ENCODE results near the gene IL13RA2. TPM values are rescaled to one million over a fixed set of nuclear protein-coding genes. Genes with fewer than 3 reads are reported as not detected.

Gene IL13RA2
- total RNA-seq, 1 experiment from 2014 or later, result not detected

DNA sequence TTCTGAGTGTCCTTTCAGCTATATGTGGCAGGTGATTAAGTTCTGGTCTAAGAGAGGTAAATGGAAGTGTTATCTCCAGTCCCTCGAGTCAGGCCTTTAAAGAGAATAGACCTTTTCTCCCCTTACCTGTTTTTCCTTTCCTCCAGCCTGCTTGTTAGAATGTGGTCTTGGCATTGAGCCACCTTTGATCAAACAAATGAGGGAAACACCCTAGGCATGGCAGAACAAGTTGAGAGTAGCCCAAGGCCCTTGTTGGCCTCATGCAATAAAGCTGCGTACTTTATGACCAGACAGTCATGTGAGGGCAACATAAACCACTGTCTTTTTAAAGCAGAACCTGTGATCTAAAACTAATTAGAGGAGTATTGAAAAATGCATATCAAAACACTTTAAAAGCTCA, 13.2 kb upstream of the IL13RA2 start:
- no peaks in the 10 kb centered on the region for H3K9me3 Mint-ChIP-seq (ENCODE audit: unreplicated experiment)
- H3K27ac Mint-ChIP-seq (ENCODE audit: unreplicated experiment), result no peak overlapping the region
- no peaks in the 10 kb centered on the region for H3K27me3 Mint-ChIP-seq (ENCODE audit: insufficient read depth, unreplicated experiment)
- intact Hi-C loops (cut with micrococcal nuclease; ENCODE audit: unreplicated experiment), result no loop called here
- no peaks in the 10 kb centered on the region for H3K27me3 ChIP-seq (replicated peaks; ENCODE audit: control insufficient read depth, insufficient read depth, low read length)
- no peaks in the 10 kb centered on the region for H3K4me1 ChIP-seq
- TF ChIP-seq, protein P1, sequence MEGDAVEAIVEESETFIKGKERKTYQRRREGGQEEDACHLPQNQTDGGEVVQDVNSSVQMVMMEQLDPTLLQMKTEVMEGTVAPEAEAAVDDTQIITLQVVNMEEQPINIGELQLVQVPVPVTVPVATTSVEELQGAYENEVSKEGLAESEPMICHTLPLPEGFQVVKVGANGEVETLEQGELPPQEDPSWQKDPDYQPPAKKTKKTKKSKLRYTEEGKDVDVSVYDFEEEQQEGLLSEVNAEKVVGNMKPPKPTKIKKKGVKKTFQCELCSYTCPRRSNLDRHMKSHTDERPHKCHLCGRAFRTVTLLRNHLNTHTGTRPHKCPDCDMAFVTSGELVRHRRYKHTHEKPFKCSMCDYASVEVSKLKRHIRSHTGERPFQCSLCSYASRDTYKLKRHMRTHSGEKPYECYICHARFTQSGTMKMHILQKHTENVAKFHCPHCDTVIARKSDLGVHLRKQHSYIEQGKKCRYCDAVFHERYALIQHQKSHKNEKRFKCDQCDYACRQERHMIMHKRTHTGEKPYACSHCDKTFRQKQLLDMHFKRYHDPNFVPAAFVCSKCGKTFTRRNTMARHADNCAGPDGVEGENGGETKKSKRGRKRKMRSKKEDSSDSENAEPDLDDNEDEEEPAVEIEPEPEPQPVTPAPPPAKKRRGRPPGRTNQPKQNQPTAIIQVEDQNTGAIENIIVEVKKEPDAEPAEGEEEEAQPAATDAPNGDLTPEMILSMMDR (IDR thresholded peaks at IDR 0.05; ENCODE audit: insufficient read depth in 1 of 2, low read depth in 1 of 2, low read length in 1 of 2, severe bottlenecking in 1 of 2, unreplicated experiment in 1 of 2), result no peak
- no peaks in the 10 kb centered on the region for H3K4me1 Mint-ChIP-seq (ENCODE audit: low read depth, unreplicated experiment)
- no peaks in the 10 kb centered on the region for H3K36me3 Mint-ChIP-seq (ENCODE audit: insufficient read depth, unreplicated experiment)
- POLR2A ChIA-PET, result no interaction called here
- CTCF ChIA-PET, result no interaction called here
- no peaks in the 10 kb centered on the region for H3K36me3 ChIP-seq (ENCODE audit: control insufficient read depth, insufficient read depth, low read length)
- BruUV-seq (replicated peaks), result no TSS peak
- no peaks in the 10 kb centered on the region for H3K9me3 ChIP-seq
- DNase-seq, result no peak
- H3K4me3 ChIP-seq (ENCODE audit: low read depth, low read length), result no peak overlapping the region
- no peak overlapping the region for H3K4me3 Mint-ChIP-seq (ENCODE audit: unreplicated experiment)

DNA sequence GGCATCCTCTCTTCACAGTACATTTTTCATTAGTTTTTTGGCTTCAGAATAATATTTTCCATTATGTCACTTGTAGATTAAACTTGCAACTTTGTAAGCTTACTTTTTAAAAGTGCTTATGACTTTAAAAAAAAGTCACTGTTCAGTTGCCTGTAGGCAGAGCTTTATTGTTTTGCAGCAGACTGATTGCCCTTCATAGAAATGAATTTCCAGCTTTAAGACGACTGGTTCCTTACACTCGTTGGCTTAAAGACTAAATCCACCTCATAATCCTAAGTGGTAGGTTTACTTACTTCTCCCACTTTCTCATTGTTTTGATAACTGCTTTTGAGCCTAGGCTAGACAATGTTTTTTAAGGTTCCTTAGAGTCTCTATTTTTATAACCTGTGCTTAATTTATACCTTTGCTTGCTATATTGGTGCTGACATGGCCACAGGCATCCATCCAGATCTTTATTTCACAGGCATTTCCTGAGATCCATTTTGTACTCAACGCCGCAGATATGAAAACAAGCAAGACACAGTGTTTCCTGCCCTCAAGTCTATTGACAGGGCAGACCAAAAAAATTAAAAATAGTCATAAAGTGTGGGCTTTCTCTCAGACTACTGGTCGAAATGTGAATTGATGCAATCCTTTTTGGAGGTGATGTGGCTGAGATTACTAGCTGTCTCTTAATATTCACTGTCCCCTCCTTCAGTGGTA, 12.6 kb upstream of the IL13RA2 start:
- Mint-ChIP-seq H3K27me3 (ENCODE audit: insufficient read depth, unreplicated experiment) (no peaks in the 10 kb centered on the region), H3K4me3 (ENCODE audit: unreplicated experiment) (no peak overlapping the region), H3K4me1 (ENCODE audit: low read depth, unreplicated experiment) (no peaks in the 10 kb centered on the region), H3K27ac (ENCODE audit: unreplicated experiment) (no peak overlapping the region), H3K36me3 (ENCODE audit: insufficient read depth, unreplicated experiment) (no peaks in the 10 kb centered on the region), H3K9me3 (ENCODE audit: unreplicated experiment) (no peaks in the 10 kb centered on the region)
- Histone ChIP-seq H3K27me3 (replicated peaks; ENCODE audit: control insufficient read depth, insufficient read depth, low read length) (no peaks in the 10 kb centered on the region), H3K36me3 (ENCODE audit: control insufficient read depth, insufficient read depth, low read length) (no peaks in the 10 kb centered on the region), H3K4me1 (no peaks in the 10 kb centered on the region), H3K9me3 (no peaks in the 10 kb centered on the region), H3K4me3 (ENCODE audit: low read depth, low read length) (no peak overlapping the region)
- ChIA-PET CTCF (no interaction called here), POLR2A (no interaction called here)
- intact Hi-C loops (cut with micrococcal nuclease; ENCODE audit: unreplicated experiment), result no loop called here
- DNase-seq, result no peak
- TF ChIP-seq, protein P1 (IDR thresholded peaks at IDR 0.05; ENCODE audit: insufficient read depth in 1 of 2, low read depth in 1 of 2, low read length in 1 of 2, severe bottlenecking in 1 of 2, unreplicated experiment in 1 of 2), result no peak
- BruUV-seq (replicated peaks), result no TSS peak

DNA sequence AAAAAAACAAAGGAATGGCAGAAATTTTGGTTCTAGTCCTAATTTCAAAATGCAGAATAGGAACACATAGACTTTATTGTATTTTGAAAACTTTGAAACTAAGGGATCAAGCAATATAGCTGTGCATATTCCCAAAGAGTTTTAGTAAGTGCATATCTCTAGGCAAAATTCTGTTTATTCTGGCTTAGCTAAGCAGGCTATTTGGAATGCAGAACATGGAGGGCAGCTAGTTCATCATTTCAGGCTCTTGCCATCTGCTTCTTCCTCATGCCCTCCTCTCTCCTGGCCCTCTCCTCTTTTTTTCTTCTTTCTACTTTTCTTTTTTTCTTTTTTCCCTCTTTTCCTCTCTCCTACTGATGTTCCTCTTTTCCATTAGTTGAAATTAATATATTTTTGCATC, 12.0 kb upstream of the IL13RA2 start:
- Histone ChIP-seq H3K4me1 (no peaks in the 10 kb centered on the region), H3K4me3 (ENCODE audit: low read depth, low read length) (no peak overlapping the region), H3K36me3 (ENCODE audit: control insufficient read depth, insufficient read depth, low read length) (no peaks in the 10 kb centered on the region), H3K27me3 (replicated peaks; ENCODE audit: control insufficient read depth, insufficient read depth, low read length) (no peaks in the 10 kb centered on the region), H3K9me3 (no peaks in the 10 kb centered on the region)
- no TSS peak for BruUV-seq (replicated peaks)
- H3K9me3 Mint-ChIP-seq (ENCODE audit: unreplicated experiment), result no peaks in the 10 kb centered on the region
- no peaks in the 10 kb centered on the region for H3K36me3 Mint-ChIP-seq (ENCODE audit: insufficient read depth, unreplicated experiment)
- ChIA-PET CTCF (no interaction called here), POLR2A (no interaction called here)
- H3K4me3 Mint-ChIP-seq (ENCODE audit: unreplicated experiment), result no peak overlapping the region
- H3K4me1 Mint-ChIP-seq (ENCODE audit: low read depth, unreplicated experiment), result no peaks in the 10 kb centered on the region
- H3K27me3 Mint-ChIP-seq (ENCODE audit: insufficient read depth, unreplicated experiment), result no peaks in the 10 kb centered on the region
- DNase-seq, result no peak
- no peak overlapping the region for H3K27ac Mint-ChIP-seq (ENCODE audit: unreplicated experiment)
- intact Hi-C loops (cut with micrococcal nuclease; ENCODE audit: unreplicated experiment), result no loop called here
- TF ChIP-seq, protein P1 (IDR thresholded peaks at IDR 0.05; ENCODE audit: insufficient read depth in 1 of 2, low read depth in 1 of 2, low read length in 1 of 2, severe bottlenecking in 1 of 2, unreplicated experiment in 1 of 2), result no peak
